ENCODE data around the gene OTUD5. TPM values are rescaled to one million over a fixed set of nuclear protein-coding genes. Genes with fewer than 3 reads are reported as not detected.

Gene OTUD5
- total RNA-seq, 1 donor from 2014 or later: 44.7 TPM

DNA sequence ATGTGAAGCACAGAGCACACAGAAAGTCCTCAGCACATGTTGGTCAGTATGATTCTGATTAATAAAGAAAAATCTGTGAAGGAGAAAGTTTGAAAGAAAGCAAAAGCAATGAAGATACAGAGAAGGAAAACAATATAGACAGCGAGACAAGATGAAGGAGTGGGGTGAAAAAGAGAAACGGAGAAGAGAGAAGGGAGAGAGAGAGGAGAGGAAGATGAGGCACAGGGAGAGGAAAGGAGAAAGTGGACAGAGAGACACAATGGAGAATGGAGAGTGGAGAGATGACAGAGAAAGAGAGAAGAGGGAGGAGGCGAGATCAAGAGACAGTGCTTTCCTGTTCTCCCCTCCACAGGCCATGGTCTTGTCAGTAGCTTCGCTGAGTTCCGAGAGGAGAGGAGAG, 18.1 kb upstream of the OTUD5 start:
- no peak overlapping the region for H3K4me3 ChIP-seq
- no peaks in the 10 kb centered on the region for H3K36me3 ChIP-seq
- TF ChIP-seq POLR2A (IDR thresholded peaks at IDR 0.05) (no peak), CTCF (IDR thresholded peaks at IDR 0.05) (no peak), POLR2AphosphoS5 (IDR thresholded peaks at IDR 0.05; ENCODE audit: insufficient read depth in 1 of 2, low read depth in 1 of 2) (no peak)
- no peaks in the 10 kb centered on the region for H3K9me3 ChIP-seq
- H3K4me1 ChIP-seq: peaks cover 8% of the 10 kb centered on the region
- intact Hi-C loops (cut with DNase I): no loop called here
- H3K27me3 ChIP-seq: no peaks in the 10 kb centered on the region
- no peak for DNase-seq (ENCODE audit: extremely low spot score in 2 of 2)
- H3K27ac ChIP-seq: no peak overlapping the region

DNA sequence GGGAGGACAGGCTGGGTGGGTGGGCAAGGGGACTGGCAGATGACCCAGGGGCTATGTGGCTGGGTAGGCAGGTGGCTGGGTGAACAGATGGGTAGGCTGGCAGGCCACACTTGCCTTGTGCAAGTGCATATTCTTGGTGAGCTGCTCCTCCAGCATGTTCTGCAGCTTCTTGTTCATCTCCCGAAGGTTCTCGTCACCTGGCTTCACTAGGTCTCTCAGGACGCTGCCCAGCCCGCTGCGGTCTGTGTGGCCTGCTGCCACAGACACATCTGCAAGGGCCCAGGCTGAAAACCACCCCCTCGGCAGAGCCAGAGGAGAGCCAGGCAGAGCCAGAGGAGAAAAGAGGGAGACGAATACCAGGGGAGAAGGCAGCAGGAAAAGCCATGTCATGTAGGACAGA, 17.6 kb upstream of the OTUD5 start:
- DNase-seq (ENCODE audit: extremely low spot score in 2 of 2): no peak
- intact Hi-C loops (cut with DNase I): no loop called here
- H3K36me3 ChIP-seq: no peaks in the 10 kb centered on the region
- no peaks in the 10 kb centered on the region for H3K27me3 ChIP-seq
- no peak overlapping the region for H3K4me3 ChIP-seq
- peaks cover 8% of the 10 kb centered on the region for H3K4me1 ChIP-seq
- TF ChIP-seq POLR2AphosphoS5 (IDR thresholded peaks at IDR 0.05; ENCODE audit: insufficient read depth in 1 of 2, low read depth in 1 of 2): no peak
- no peak for TF ChIP-seq POLR2A (IDR thresholded peaks at IDR 0.05)
- TF ChIP-seq CTCF (IDR thresholded peaks at IDR 0.05): no peak
- no peak overlapping the region for H3K27ac ChIP-seq
- H3K9me3 ChIP-seq: no peaks in the 10 kb centered on the region

- Histone ChIP-seq H3K9me3 (no peaks in the 10 kb centered on the region), H3K36me3 (no peaks in the 10 kb centered on the region), H3K4me1 (peaks cover 8% of the 10 kb centered on the region), H3K4me3 (no peak overlapping the region), H3K27me3 (no peaks in the 10 kb centered on the region), H3K27ac (no peak overlapping the region)
- intact Hi-C loops (cut with DNase I): no loop called here
- no peak for DNase-seq (ENCODE audit: extremely low spot score in 2 of 2)
- TF ChIP-seq POLR2A (IDR thresholded peaks at IDR 0.05) (no peak), CTCF (IDR thresholded peaks at IDR 0.05) (no peak), POLR2AphosphoS5 (IDR thresholded peaks at IDR 0.05; ENCODE audit: insufficient read depth in 1 of 2, low read depth in 1 of 2) (no peak)
These were observed 17.2 kb upstream of the OTUD5 start for GRCh38 chrX:48974574-48974973.

GRCh38 chrX:48974033-48974432, 16.6 kb upstream of the OTUD5 start:
- H3K27ac ChIP-seq: no peak overlapping the region
- no peaks in the 10 kb centered on the region for H3K27me3 ChIP-seq
- H3K4me3 ChIP-seq: no peak overlapping the region
- DNase-seq (ENCODE audit: extremely low spot score in 2 of 2): peak in 1 of 2 donors; percentile 49
- intact Hi-C loops (cut with DNase I): no loop called here
- TF ChIP-seq CTCF (IDR thresholded peaks at IDR 0.05): no peak
- H3K4me1 ChIP-seq: peaks cover 8% of the 10 kb centered on the region
- no peaks in the 10 kb centered on the region for H3K36me3 ChIP-seq
- H3K9me3 ChIP-seq: no peaks in the 10 kb centered on the region

DNA sequence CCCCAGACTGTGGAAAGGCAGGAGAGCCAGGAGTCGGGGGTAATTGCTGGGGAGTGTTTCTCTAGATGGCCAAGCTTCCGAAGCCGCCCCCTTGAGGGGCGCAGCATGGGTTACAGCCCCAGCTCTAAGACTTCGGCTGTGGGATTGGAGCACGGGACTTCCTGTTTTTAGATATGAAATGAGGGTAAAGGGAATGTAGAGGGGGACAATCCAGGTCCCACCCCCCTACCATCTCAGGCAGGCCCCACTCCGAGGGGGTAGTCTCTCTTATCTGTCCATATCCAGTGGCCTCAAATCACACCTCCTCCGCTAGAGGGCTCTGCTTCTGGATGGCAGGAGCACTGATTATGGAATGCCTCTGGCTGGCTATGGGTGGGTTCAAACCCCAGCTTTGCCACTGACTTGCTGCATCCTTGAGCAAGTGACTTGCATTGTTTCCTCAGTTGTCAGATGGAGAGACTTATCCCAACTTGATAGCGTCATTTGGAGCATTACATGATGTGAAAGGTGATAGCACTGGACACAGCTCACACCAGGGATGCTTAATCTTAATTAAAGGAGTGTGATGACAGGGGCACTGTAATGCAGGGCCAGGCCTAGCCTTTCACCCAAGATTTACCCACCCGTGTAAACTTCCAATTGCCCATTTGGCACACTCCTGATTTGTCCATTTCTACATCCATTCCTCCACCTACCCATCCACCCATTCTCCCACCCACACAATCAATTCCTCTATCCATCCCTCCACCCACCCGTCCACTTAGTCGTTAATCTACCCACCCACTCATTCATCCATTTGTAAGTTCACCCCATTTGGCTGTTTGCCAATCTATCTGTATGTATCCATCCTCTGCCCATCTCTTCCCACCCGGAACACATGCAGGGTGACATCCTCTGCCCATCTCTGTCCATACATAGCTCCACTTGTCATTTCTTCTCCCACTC, 15.1 kb upstream of the OTUD5 start:
- TF ChIP-seq POLR2AphosphoS5 (IDR thresholded peaks at IDR 0.05; ENCODE audit: insufficient read depth in 1 of 2, low read depth in 1 of 2): no peak
- no peak for TF ChIP-seq POLR2A (IDR thresholded peaks at IDR 0.05)
- TF ChIP-seq CTCF (IDR thresholded peaks at IDR 0.05): peak in 1 of 3 experiments; percentile 38
- H3K4me3 ChIP-seq: peak overlapping the region; percentile 35 to 47
- intact Hi-C loops (cut with DNase I): no loop called here
- H3K36me3 ChIP-seq: no peaks in the 10 kb centered on the region
- H3K9me3 ChIP-seq: no peaks in the 10 kb centered on the region
- H3K4me1 ChIP-seq: peaks cover 8% of the 10 kb centered on the region
- peak overlapping the region; percentile 54 for H3K27ac ChIP-seq
- no peak for DNase-seq (ENCODE audit: extremely low spot score in 2 of 2)
- no peaks in the 10 kb centered on the region for H3K27me3 ChIP-seq
